22Rv1 (cell line): Measurements from ENCODE around the gene SORCS2.

Experiments
- H3K27ac ChIP-seq: fragments of 450-650 bp; 2 replicates; pipeline ENCODE4 v1.5.1; 2017
- CTCF ChIP-seq: fragments of 450-650 bp; IDR thresholded peaks from 2 replicates; pipeline ENCODE4 v1.5.1; 2017; ENCODE audit warnings: mild to moderate bottlenecking
- ZFX ChIP-seq: fragments of 450-650 bp; IDR thresholded peaks from 2 replicates; pipeline ENCODE4 v1.6.1; 2017; ENCODE audit warnings: antibody characterized with exemption, borderline replicate concordance

The SORCS2 gene

GRCh38 chr4:7485096-7485495 lies 292.8 kb downstream of the SORCS2 start:
- no peak for TF ChIP-seq ZFX
- no peak for TF ChIP-seq CTCF
- no peak overlapping the region for H3K27ac ChIP-seq

- H3K27ac ChIP-seq, result no peak overlapping the region
- TF ChIP-seq ZFX (no peak), CTCF (no peak)
Measured at GRCh38 chr4:7486101-7486500, 293.8 kb downstream of the SORCS2 start.

GRCh38 chr4:7487502-7487901 lies 295.2 kb downstream of the SORCS2 start:
- no peak overlapping the region for H3K27ac ChIP-seq
- TF ChIP-seq CTCF, result no peak
- no peak for TF ChIP-seq ZFX

- H3K27ac ChIP-seq, result no peak overlapping the region
- TF ChIP-seq CTCF (no peak), ZFX (no peak)
Measured at GRCh38 chr4:7487998-7488671, 295.8 kb downstream of the SORCS2 start.

GRCh38 chr4:7491915-7492314 lies 299.6 kb downstream of the SORCS2 start:
- no peak overlapping the region for H3K27ac ChIP-seq
- TF ChIP-seq CTCF (no peak), ZFX (no peak)

GRCh38 chr4:7498446-7499200 lies 306.3 kb downstream of the SORCS2 start:
- no peak overlapping the region for H3K27ac ChIP-seq
- TF ChIP-seq ZFX (no peak), CTCF (no peak)

GRCh38 chr4:7499661-7500060 lies 307.3 kb downstream of the SORCS2 start:
- H3K27ac ChIP-seq, result no peak overlapping the region
- TF ChIP-seq CTCF (no peak), ZFX (no peak)
